Gastroesophageal sphincter (tissue), 3 donors: ENCODE measurements around the gene UGDH.

ENCODE experiments used
- POLR2A ChIP-seq, 2 donors: fragments of 450-650 bp; IDR thresholded peaks; one replicate each; pipeline ENCODE4 v1.6.1; 2017; ENCODE audit warnings: antibody characterized with exemption in 2 of 2, mild to moderate bottlenecking in 2 of 2, moderate library complexity in 1 of 2
- POLR2AphosphoS5 ChIP-seq: sonication (generic); formaldehyde crosslinking; IDR thresholded peaks from one replicate; pipeline ENCODE4 v1.6.1; 2017; ENCODE audit warnings: antibody characterized with exemption
- TF ChIP-seq, protein P1 (sequence below), 4 experiments: fragments of 200-600 bp in 2 of 4; fragments of 450-650 bp in 2 of 4; sonication (generic) in 1 of 4; IDR thresholded peaks; one replicate each; pipeline ENCODE4 v1.5.1; 2017 to 2019; ENCODE audit warnings: antibody characterized with exemption in 4 of 4, mild to moderate bottlenecking in 2 of 4, moderate library complexity in 2 of 4

DNA sequence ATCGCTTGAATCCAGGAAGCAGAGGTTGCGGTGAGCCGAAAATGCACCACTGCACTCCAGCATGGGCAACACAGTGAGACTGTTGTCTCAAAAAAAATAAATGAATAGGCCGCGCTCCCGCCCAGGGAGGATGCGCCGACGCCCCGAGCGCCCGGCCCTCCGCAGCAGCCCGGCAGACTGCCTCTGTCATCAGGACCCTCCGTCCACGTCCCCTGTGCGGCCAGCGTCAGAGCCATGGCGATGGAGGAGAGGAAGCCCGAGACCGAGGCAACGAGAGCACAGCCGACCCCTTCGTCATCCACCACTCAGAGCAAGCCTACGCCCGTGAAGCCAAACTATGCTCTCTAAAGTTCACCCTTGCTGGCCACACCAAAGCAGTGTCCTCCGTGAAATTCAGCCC lies 47.0 kb downstream of the UGDH start:
- TF ChIP-seq, protein P1, sequence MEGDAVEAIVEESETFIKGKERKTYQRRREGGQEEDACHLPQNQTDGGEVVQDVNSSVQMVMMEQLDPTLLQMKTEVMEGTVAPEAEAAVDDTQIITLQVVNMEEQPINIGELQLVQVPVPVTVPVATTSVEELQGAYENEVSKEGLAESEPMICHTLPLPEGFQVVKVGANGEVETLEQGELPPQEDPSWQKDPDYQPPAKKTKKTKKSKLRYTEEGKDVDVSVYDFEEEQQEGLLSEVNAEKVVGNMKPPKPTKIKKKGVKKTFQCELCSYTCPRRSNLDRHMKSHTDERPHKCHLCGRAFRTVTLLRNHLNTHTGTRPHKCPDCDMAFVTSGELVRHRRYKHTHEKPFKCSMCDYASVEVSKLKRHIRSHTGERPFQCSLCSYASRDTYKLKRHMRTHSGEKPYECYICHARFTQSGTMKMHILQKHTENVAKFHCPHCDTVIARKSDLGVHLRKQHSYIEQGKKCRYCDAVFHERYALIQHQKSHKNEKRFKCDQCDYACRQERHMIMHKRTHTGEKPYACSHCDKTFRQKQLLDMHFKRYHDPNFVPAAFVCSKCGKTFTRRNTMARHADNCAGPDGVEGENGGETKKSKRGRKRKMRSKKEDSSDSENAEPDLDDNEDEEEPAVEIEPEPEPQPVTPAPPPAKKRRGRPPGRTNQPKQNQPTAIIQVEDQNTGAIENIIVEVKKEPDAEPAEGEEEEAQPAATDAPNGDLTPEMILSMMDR (IDR thresholded peaks at IDR 0.05), result no peak
- TF ChIP-seq POLR2A (IDR thresholded peaks at IDR 0.05) (no peak), POLR2AphosphoS5 (no peak)
